GM19240 (cell line): Measurements from ENCODE around the gene MX2.

ENCODE experiments used
- DNase-seq: peaks from one replicate; pipeline ENCODE4 v3.0.0; 2011; ENCODE audit warnings: low spot score; ENCODE audit not compliant: insufficient read length

The MX2 gene

GRCh38 chr21:41433566-41433965, 71.7 kb downstream of the MX2 start:
- DNase-seq, result no peak

GRCh38 chr21:41435706-41436105, 73.9 kb downstream of the MX2 start:
- DNase-seq, result no peak

GRCh38 chr21:41437729-41438128, 75.9 kb downstream of the MX2 start:
- DNase-seq, result no peak

GRCh38 chr21:41438425-41439113, 76.7 kb downstream of the MX2 start:
- no peak for DNase-seq

- no peak for DNase-seq
These were observed 77.4 kb downstream of the MX2 start for GRCh38 chr21:41439248-41439647.

- no peak for DNase-seq
These were observed 79.7 kb downstream of the MX2 start for GRCh38 chr21:41441546-41441945.

- no peak for DNase-seq
These were observed 80.8 kb downstream of the MX2 start for GRCh38 chr21:41442481-41443186.

- DNase-seq, result no peak
These were observed 81.7 kb downstream of the MX2 start for GRCh38 chr21:41443562-41443961.

GRCh38 chr21:41444703-41445464, 83.1 kb downstream of the MX2 start:
- DNase-seq, result no peak

GRCh38 chr21:41445465-41445862, 83.6 kb downstream of the MX2 start:
- DNase-seq, result no peak

- DNase-seq, result no peak
These were observed 84.8 kb downstream of the MX2 start for GRCh38 chr21:41446586-41446985.

GRCh38 chr21:41447356-41447755, 85.5 kb downstream of the MX2 start:
- DNase-seq, result no peak

GRCh38 chr21:41449613-41450012, 87.8 kb downstream of the MX2 start:
- DNase-seq, result no peak

- DNase-seq, result no peak
These were observed 90.2 kb downstream of the MX2 start for GRCh38 chr21:41451753-41452676.

- DNase-seq, result no peak
These were observed 91.4 kb downstream of the MX2 start for GRCh38 chr21:41453198-41453597.

- DNase-seq, result no peak
These were observed 91.9 kb downstream of the MX2 start for GRCh38 chr21:41453761-41454160.

- no peak for DNase-seq
These were observed 96.3 kb downstream of the MX2 start for GRCh38 chr21:41458121-41458520.

GRCh38 chr21:41458559-41458958, 96.7 kb downstream of the MX2 start:
- DNase-seq, result no peak
